SU-DHL-6 (cell line): ENCODE measurements around the gene ITLN1.

Experiments used
- EZH2phosphoT487 ChIP-seq: fragments of 200-600 bp; sonication (generic), shearing (Covaris generic); conservative IDR thresholded peaks from 2 replicates; pipeline ENCODE4 v1.6.1; 2018; ENCODE audit warnings: mild to moderate bottlenecking, antibody characterized with exemption, low read length, moderate library complexity, mixed read lengths
- TF ChIP-seq, protein P1 (sequence below): fragments of 200-600 bp; sonication (generic); IDR thresholded peaks from one replicate; pipeline ENCODE4 v1.5.1; 2017; ENCODE audit warnings: antibody characterized with exemption, mild to moderate bottlenecking, low read length, moderate library complexity; ENCODE audit not compliant: insufficient read depth, poor library complexity, severe bottlenecking

DNA sequence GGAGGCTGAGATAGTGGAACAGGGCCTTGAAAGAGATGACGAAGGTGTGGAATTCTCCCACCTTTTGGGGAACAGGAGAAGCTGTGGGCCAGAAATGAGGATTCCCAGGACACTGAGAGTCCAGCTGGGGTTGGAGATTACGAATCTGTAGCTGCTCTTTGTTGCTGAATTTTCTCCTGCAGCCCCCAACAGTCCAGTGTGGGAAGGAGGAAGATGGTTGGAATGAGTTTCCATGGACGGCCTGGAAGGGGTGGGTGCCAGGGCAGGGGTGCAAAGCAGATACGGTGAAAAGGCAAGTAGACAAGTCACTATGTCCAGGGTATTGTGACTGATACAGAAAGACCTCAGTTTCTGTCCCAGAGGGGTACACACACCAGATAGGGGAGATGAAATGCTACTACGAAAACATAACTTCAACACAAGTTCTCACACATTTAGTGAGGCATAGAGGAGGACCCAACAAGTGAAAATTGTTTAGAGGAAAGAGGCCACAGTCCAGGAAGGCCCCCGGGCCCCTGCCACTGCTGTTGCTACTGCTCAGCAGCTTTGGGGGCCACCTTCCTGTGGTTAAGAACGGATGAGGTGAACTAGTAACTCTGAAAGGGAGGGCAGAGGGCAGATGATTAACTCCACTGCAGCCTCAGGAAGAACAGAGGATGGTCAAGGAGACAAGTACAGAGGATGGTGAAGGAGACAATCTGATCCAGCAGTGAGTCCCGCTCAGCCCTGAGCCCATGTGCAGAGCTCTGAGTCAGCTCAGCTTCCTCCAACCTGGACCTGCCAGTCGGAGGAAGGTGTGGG, 29.6 kb downstream of the ITLN1 start:
- TF ChIP-seq, protein P1, sequence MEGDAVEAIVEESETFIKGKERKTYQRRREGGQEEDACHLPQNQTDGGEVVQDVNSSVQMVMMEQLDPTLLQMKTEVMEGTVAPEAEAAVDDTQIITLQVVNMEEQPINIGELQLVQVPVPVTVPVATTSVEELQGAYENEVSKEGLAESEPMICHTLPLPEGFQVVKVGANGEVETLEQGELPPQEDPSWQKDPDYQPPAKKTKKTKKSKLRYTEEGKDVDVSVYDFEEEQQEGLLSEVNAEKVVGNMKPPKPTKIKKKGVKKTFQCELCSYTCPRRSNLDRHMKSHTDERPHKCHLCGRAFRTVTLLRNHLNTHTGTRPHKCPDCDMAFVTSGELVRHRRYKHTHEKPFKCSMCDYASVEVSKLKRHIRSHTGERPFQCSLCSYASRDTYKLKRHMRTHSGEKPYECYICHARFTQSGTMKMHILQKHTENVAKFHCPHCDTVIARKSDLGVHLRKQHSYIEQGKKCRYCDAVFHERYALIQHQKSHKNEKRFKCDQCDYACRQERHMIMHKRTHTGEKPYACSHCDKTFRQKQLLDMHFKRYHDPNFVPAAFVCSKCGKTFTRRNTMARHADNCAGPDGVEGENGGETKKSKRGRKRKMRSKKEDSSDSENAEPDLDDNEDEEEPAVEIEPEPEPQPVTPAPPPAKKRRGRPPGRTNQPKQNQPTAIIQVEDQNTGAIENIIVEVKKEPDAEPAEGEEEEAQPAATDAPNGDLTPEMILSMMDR, result no peak
- TF ChIP-seq EZH2phosphoT487, result no peak
